HG03097 (cell line): Measurements from ENCODE around the gene GBX1.
A peak's percentile ranks its signal among the peaks of the same experiment; 100 is the strongest.

Source experiments
- ATAC-seq: cut with Tn5 transposase; IDR thresholded peaks from one replicate; pipeline ENCODE4 v1.9.1; 2021; ENCODE audit not compliant: unreplicated experiment, low FRiP score

The GBX1 gene

DNA sequence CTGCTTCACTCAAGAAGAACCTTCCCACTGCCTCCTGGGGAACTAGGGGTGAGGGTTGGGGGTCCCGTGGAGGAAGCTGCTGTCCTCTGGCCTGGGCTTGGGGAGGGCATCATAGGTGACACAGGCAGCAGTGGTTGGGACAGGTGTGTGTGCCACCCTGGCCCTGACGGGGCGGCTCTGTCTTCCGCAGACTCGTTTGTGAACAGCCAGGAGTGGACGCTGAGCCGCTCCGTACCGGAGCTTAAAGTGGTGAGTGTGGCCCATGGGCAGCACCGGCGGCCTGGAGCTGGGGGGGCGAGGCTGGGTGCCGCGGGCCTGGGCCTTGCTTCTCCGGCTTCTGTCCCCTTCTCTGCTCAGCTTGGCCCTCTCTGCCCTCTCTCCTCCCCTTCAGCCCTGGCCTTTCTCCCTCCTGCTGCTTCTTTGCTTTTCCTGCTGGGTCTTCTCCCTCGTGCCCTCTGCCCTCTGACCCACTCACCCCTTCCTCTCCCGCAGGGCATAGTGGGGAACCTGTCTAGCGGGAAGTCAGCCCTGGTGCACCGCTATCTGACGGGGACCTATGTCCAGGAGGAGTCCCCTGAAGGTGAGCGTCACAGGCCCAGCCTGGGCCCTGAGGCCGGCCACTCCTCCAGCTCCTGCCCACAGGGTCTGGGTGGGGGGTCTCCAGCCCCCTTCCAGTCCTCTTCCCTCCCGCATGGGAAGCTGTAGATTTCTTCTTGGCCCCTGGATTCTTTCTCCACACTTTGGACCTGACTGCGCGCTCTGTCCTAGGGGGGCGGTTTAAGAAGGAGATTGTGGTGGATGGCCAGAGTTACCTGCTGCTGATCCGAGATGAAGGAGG is 50.7 kb downstream of the GBX1 start:
- ATAC-seq = no peak

GRCh38 chr7:151115836-151116418 is 51.6 kb downstream of the GBX1 start:
- ATAC-seq = no peak

DNA sequence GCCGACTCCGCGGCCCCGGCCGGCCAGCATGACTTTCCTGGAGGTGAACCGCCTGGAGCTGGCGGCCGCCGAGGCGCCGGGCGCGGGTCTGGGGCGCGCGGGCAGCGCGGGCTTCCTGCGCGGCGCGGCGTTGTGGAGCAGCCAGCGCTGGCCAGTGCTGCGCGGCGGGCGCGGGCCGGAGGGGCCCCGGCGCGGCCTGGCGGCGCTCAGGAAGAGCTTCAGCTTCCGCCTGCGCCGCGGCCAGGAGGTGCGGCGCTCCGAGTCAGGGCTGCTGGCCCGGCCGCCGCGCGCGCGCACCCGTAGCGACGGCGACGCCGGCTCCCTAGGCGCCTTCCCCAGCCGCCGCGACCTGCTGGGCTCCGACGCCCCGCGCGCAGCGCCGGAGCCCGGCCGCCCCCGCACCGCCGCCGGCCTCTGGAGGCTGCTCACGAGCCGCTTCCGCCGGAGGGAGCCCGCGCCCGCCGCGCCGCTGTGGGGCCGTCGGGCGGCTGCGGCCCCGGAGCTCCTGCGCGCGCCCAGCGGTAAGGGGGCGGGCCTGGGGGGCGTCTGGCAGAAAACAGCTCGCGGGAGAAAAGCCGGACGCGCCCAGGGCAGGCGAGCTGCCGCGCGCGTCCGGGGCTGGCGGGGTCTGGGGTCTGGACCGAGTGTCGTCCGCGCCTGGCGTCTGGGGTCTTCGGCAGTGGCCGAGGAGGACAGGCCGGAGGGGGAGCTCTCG is 52.2 kb downstream of the GBX1 start:
- ATAC-seq = no peak

GRCh38 chr7:151114151-151115090 is 53.1 kb downstream of the GBX1 start:
- ATAC-seq = no peak

- ATAC-seq = no peak
These were observed 53.9 kb downstream of the GBX1 start for GRCh38 chr7:151113344-151114150.

DNA sequence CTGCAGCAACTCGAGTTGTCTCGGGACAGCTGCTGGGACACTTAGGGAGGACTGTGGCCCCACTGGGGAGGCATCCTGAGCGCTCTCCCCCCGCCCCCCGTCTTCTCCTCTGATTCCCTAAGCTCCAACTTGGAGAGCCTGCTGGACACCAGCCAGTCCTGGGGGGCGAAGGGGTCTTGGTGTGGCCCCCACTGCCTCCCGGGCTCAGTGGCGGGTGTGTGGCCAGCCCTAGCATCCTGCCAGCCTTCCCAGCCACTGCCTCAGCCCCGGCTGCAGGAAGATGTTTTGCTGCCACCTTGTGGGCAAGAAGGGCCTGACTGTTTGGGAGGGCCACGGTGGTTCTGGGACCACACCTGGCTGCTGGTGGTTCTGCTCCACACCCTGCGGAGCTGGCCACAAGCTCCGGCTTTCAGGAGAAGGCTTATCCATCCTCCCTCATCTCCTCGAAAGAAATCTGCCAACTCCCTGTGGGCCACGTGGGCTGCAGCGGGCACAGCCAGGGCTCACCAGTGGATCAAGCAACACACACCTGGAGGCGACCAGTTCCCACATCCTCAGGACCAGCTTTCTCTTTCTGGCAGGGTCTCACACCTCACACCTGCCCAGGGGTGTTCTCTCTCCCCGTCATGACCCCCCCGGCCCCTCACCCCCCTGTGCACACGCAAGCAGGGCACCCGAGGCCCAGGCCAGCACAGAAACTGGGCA is 56.4 kb downstream of the GBX1 start:
- peak; percentile 75 for ATAC-seq

- ATAC-seq = no peak
These were observed 57.1 kb downstream of the GBX1 start for GRCh38 chr7:151110236-151110940.

- ATAC-seq = no peak
These were observed 58.1 kb downstream of the GBX1 start for GRCh38 chr7:151109094-151110048.

GRCh38 chr7:151107882-151108281 is 59.6 kb downstream of the GBX1 start:
- ATAC-seq = no peak

DNA sequence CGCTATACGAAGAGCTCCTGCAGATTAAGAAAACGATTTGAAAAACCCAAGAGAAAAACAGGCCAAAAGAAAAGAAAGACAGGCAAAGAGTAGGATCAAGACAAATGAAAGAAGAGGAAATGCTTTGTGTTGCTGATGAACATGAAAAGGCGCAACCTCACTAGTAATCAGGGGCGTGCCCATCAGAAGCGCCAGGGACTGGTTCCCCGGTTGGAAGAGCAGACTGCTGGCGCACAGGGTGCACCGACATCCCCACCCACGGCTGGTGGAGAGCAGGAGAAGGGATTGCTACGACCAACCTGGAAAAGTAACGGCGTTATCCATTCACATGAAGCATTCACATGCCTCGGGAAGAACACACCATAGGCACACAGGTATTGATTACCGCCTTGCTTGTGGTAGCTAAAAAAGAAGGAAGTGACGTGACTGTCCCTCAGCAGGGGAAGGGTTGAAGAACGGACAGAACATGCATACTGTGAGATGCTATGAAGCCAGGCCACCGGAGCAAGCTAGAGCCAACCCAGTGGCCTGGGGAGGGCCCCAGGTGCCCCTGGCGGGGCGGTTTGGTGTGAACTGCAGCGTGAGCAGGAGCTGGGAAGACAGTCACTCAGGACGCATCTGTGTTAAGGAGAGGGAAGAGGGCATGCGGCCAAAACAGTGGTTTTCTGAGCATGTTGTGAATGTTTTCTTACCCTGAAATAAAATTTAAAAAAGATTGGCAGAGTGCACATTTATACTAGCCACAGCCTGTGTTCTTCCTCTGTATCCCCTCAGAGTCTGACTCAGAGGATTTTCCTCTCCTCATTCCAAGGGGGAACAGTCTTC is 62.9 kb downstream of the GBX1 start:
- ATAC-seq = no peak

DNA sequence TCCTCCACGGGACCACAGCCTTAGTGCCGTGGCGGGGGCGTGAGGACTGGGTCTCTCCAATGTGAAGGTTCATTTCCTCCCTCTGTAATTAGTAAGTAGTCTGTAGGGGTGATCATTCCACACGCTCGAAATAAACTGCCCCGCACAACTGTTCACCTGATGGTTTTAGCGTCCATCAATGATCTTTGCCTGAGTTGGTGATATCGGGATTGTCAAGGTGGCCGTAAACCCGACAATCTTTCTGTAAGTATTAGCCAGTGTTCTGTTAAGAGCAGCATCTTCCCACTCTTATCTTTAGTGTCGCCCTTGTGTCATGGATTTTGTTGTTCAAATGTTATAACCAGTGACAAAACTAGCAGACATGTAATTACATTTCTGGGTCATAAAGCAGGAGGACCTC is 63.5 kb downstream of the GBX1 start:
- no peak for ATAC-seq

DNA sequence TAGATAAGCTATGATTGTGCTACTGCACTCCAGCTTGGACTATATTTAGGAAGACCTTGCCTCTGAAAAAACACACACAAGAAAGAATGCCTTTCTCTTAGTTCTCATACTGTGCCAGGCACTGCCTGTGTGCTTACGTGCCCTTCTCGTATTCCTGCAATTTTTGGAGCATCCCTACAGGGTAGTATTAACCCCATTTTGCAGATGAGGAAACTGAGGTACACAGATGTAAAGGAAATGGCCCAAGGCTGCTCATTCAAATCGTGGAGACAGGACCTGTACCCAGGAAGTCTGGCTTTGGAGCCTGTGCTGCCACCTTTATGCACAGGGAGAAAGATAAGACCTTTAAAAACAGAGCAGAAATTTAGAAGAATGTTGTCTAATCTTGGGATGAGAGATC is 64.5 kb downstream of the GBX1 start:
- ATAC-seq = no peak

- no peak for ATAC-seq
These were observed 65.7 kb downstream of the GBX1 start for GRCh38 chr7:151101621-151102396.

DNA sequence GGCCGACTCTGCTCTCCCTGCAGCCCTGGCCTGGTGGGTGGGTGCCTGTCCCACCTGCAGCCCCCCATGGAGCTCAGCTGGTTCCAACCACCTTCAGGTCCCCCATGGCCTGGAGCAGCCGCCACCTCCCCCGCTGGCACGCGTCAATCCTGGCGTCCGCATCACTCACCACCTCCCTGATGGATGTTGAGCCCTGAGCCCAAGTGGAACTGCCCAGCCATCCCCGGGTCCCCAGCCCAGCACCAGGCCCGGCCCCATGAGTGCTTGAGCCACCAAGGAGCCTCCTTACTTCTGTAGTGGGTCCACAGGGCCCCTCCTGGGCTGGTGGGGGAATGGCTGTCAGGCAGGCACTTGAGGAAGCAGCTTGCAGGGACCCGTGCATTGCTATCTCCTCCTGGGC is 66.6 kb downstream of the GBX1 start:
- no peak for ATAC-seq

GRCh38 chr7:151099486-151100211 is 67.8 kb downstream of the GBX1 start:
- ATAC-seq = no peak
